ENCODE measurements around the gene DUOX1. TPM values are rescaled to one million over a fixed set of nuclear protein-coding genes. Genes with fewer than 3 reads are reported as not detected.

Gene DUOX1
- total and polyA plus RNA-seq, 9 of the 15 experiments (the other 6 are each of a cell fraction or from before 2014, with no cell fraction given), result 0.01 to 0.22 (median 0.01) TPM; not detected in 6

- CTCF ChIA-PET (ENCODE audit: low intra/inter-chr PET ratio), result interaction anchor here (0.6 to 4.3 kb wide), 2 partner anchors 112 to 295 kb away, joined by 3 to 48 read pairs; no protein-coding TSS in a partner anchor
- no peak overlapping the region for H3K9ac ChIP-seq (ENCODE audit: insufficient read depth in 1 of 2, low read depth in 2 of 2, low read length in 2 of 2)
These were observed 33.7 kb downstream of the DUOX1 start for GRCh38 chr15:45163508-45163856.

More at GRCh38 chr15:45163508-45163856, 33.7 kb downstream of the DUOX1 start:
- DNase-seq (ENCODE audit: extremely low read depth in 1 of 4, low spot score in 3 of 4), result no peak
- Histone ChIP-seq H3K9me1 (ENCODE audit: control insufficient read depth, insufficient read depth, low read length) (no peaks in the 10 kb centered on the region), H3K9me3 (replicated peaks; ENCODE audit: control insufficient read depth, insufficient read depth, low read depth, low read length) (no peaks in the 10 kb centered on the region), H2AFZ (ENCODE audit: low read depth, low read length) (no peak overlapping the region), H3K4me2 (ENCODE audit: insufficient read depth, low read length) (no peak overlapping the region), H4K20me1 (replicated peaks; ENCODE audit: control insufficient read depth, insufficient read depth, low read length) (peaks cover 5% of the 10 kb centered on the region; the same call in 1 of the 2 replicates), H3K36me3 (ENCODE audit: control insufficient read depth, insufficient read depth, low read length) (no peaks in the 10 kb centered on the region), H3K27me3 (ENCODE audit: control insufficient read depth in 2 of 2, insufficient read depth in 2 of 2, low read length in 2 of 2) (no peaks in the 10 kb centered on the region), H3K4me3 (no peak overlapping the region), H3K4me1 (replicated peaks in 1 of 2; ENCODE audit: control insufficient read depth in 2 of 2, insufficient read depth in 2 of 2, low read length in 2 of 2) (peaks cover 14 to 34% of the 10 kb centered on the region in 2 experiments), H3K27ac (ENCODE audit: extremely low read depth, low read depth, low read length) (no peak overlapping the region), H3K79me2 (ENCODE audit: control insufficient read depth, insufficient read depth, low read length) (peaks cover 3% of the 10 kb centered on the region; the same call in 1 of the 3 replicates)
- intact Hi-C loops (cut with micrococcal nuclease), result loop anchor here (1.0 to 10.0 kb wide), 6 partner anchors 35 to 451 kb away; a partner anchor contains a TSS
- BruUV-seq (replicated peaks), result no TSS peak
- TF ChIP-seq KLF1 (tag; IDR thresholded peaks at IDR 0.05), result 0 out of 2 replicates have a peak, but pooled peaks have one; percentile 38
- TF ChIP-seq, protein P1, sequence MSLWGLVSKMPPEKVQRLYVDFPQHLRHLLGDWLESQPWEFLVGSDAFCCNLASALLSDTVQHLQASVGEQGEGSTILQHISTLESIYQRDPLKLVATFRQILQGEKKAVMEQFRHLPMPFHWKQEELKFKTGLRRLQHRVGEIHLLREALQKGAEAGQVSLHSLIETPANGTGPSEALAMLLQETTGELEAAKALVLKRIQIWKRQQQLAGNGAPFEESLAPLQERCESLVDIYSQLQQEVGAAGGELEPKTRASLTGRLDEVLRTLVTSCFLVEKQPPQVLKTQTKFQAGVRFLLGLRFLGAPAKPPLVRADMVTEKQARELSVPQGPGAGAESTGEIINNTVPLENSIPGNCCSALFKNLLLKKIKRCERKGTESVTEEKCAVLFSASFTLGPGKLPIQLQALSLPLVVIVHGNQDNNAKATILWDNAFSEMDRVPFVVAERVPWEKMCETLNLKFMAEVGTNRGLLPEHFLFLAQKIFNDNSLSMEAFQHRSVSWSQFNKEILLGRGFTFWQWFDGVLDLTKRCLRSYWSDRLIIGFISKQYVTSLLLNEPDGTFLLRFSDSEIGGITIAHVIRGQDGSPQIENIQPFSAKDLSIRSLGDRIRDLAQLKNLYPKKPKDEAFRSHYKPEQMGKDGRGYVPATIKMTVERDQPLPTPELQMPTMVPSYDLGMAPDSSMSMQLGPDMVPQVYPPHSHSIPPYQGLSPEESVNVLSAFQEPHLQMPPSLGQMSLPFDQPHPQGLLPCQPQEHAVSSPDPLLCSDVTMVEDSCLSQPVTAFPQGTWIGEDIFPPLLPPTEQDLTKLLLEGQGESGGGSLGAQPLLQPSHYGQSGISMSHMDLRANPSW (CRISPR knock-in tag; IDR thresholded peaks at IDR 0.05), result no peak
- ATAC-seq, result no peak
- 43% methylated on average over 9 of the region's 9 CpGs for WGBS (ENCODE audit: insufficient coverage, low coverage, missing lambda C conversion rate)
- FAIRE-seq, result no peak
- POLR2A ChIA-PET, result interaction anchor here (0.5 to 2.4 kb wide), 9 partner anchors 8 to 116 kb away, joined by 3 to 14 read pairs (median 4); no protein-coding TSS in a partner anchor
- in situ Hi-C loops (cut with MboI), result no loop called here
